HG03045 (cell line): Measurements from ENCODE around the gene GAK.
"Not testable (repeated sequence)": the region's sequence is repeated elsewhere in the genome, so short reads cannot be mapped to it uniquely, and the experiment has no call there.

Experiments used
- ATAC-seq: cut with Tn5 transposase; IDR thresholded peaks from one replicate; pipeline ENCODE4 v1.9.1; 2021; ENCODE audit warnings: mild to moderate bottlenecking, moderate library complexity; ENCODE audit not compliant: unreplicated experiment

Gene GAK

GRCh38 chr4:821181-821591 lies 110.9 kb downstream of the GAK start:
- ATAC-seq, result no peak

- no peak for ATAC-seq
Measured at GRCh38 chr4:820230-821172, 111.6 kb downstream of the GAK start.

GRCh38 chr4:819401-820229 lies 112.5 kb downstream of the GAK start:
- ATAC-seq, result no peak

- ATAC-seq, result no peak
Measured at GRCh38 chr4:818106-818921, 113.8 kb downstream of the GAK start.

GRCh38 chr4:815464-816146 lies 116.5 kb downstream of the GAK start:
- no peak for ATAC-seq

- ATAC-seq, result no peak
Measured at GRCh38 chr4:814312-814850, 117.7 kb downstream of the GAK start.

GRCh38 chr4:813900-814299 lies 118.2 kb downstream of the GAK start:
- ATAC-seq, result no peak

- no peak for ATAC-seq
Measured at GRCh38 chr4:808860-809570, 123.1 kb downstream of the GAK start.

GRCh38 chr4:807792-808191 lies 124.3 kb downstream of the GAK start:
- no peak for ATAC-seq

GRCh38 chr4:806979-807378 lies 125.1 kb downstream of the GAK start:
- ATAC-seq, result not testable (repeated sequence)

- ATAC-seq, result no peak
Measured at GRCh38 chr4:804804-805203, 127.3 kb downstream of the GAK start.

GRCh38 chr4:803884-804283 lies 128.2 kb downstream of the GAK start:
- ATAC-seq, result no peak

- ATAC-seq, result no peak
Measured at GRCh38 chr4:801436-802124, 130.5 kb downstream of the GAK start.
